H1 (cell line): ENCODE data around the gene BACE2. TPM values are rescaled to one million over a fixed set of nuclear protein-coding genes. Genes with fewer than 3 reads are reported as not detected.

Source experiments
- CTCF ChIA-PET: fragments of 300-600 bp; sonication (Branson Sonifier 250); formaldehyde crosslinking; loops from one replicate; lab custom pipeline; 2021; ENCODE audit not compliant: partially characterized antibody; lab: Charles Lee
- POLR2A ChIA-PET: fragments of 300-600 bp; sonication (Branson Sonifier 250); formaldehyde crosslinking; loops from one replicate; lab custom pipeline; 2021; ENCODE audit warnings: inconsistent platforms; ENCODE audit not compliant: partially characterized antibody; lab: Charles Lee
- DNase-seq, 2 experiments: peaks; one replicate each; pipeline versions ENCODE4 v3.0.0 to v3.0.0-alpha.2; 2010 to 2022; ENCODE audit warnings: low spot score in 2 of 2, low read depth in 1 of 2, mixed read lengths in 1 of 2
- FAIRE-seq: peaks from 2 replicates; lab custom pipeline; 2011; peaks lifted over from hg19 to GRCh38; lab: Jason Lieb, UNC
- H2AFZ ChIP-seq: 2 replicates; pipeline ENCODE4 v1.8.1; 2012; ENCODE audit warnings: low read length, inconsistent platforms
- H2AK5ac ChIP-seq: 2 replicates; pipeline ENCODE4 v1.6.1; 2013; ENCODE audit warnings: low read depth, low read length
- H2BK120ac ChIP-seq: replicated peaks from 2 replicates; pipeline ENCODE3; 2013; ENCODE audit warnings: low read depth, low read length, inconsistent platforms
- H2BK12ac ChIP-seq: 2 replicates; pipeline ENCODE4 v1.6.1; 2013; ENCODE audit warnings: low read depth, low read length
- H2BK15ac ChIP-seq: 2 replicates; pipeline ENCODE4 v1.6.1; 2013; ENCODE audit warnings: low read length
- H2BK20ac ChIP-seq: 2 replicates; pipeline ENCODE4 v1.6.1; 2013; ENCODE audit warnings: low read length
- H2BK5ac ChIP-seq: 2 replicates; pipeline ENCODE4 v1.6.1; 2013; ENCODE audit warnings: low read depth, low read length
- H3K14ac ChIP-seq: 2 replicates; pipeline ENCODE4 v1.6.1; 2013; ENCODE audit warnings: inconsistent platforms; ENCODE audit not compliant: insufficient read length
- H3K18ac ChIP-seq: 2 replicates; pipeline ENCODE4 v1.6.1; 2013; ENCODE audit warnings: low read length; ENCODE audit errors: extremely low read depth
- H3K23ac ChIP-seq: 2 replicates; pipeline ENCODE4 v1.6.1; 2013; ENCODE audit warnings: inconsistent platforms; ENCODE audit not compliant: insufficient read length
- H3K23me2 ChIP-seq: 2 replicates; pipeline ENCODE4 v1.6.1; 2013; ENCODE audit warnings: low read depth, low read length
- H3K27ac ChIP-seq: 2 replicates; pipeline ENCODE4 v1.6.1; 2011; ENCODE audit warnings: low read depth, low read length, inconsistent platforms
- H3K27me3 ChIP-seq, 4 experiments: replicated peaks in 1 of 4; 1 replicate in 1 of 4; 2 replicates in 3 of 4; pipeline versions ENCODE4 v1.6.1 to v1.8.1; 2011 to 2013; ENCODE audit warnings: low read length in 3 of 4, mild to moderate bottlenecking in 3 of 4, inconsistent platforms in 2 of 4, mixed read lengths in 2 of 4, moderate library complexity in 1 of 4; ENCODE audit not compliant: control insufficient read depth in 3 of 4, insufficient read depth in 3 of 4; ENCODE audit errors: extremely low read depth in 1 of 4
- H3K36me3 ChIP-seq, 4 experiments: 2 replicates each; pipeline versions ENCODE4 v1.6.1 to v1.8.1; 2011 to 2013; ENCODE audit warnings: mild to moderate bottlenecking in 4 of 4, low read length in 3 of 4, moderate library complexity in 2 of 4, control low read depth in 1 of 4, inconsistent platforms in 1 of 4; ENCODE audit not compliant: insufficient read depth in 4 of 4, control insufficient read depth in 2 of 4
- H3K4ac ChIP-seq: replicated peaks from 2 replicates; pipeline ENCODE3; 2013; ENCODE audit warnings: low read length, low read depth, mixed read lengths, inconsistent platforms; ENCODE audit not compliant: insufficient read length
- H3K4me1 ChIP-seq, 4 experiments: replicated peaks in 1 of 4; 1 replicate in 1 of 4; 2 replicates in 3 of 4; pipeline versions ENCODE4 v1.6.1 to v1.8.1; 2011 to 2013; ENCODE audit warnings: low read length in 3 of 4, inconsistent platforms in 2 of 4, mixed read lengths in 1 of 4; ENCODE audit not compliant: insufficient read depth in 4 of 4, control insufficient read depth in 3 of 4
- H3K4me2 ChIP-seq, 2 experiments: 2 replicates each; pipeline versions ENCODE4 v1.6.1 to v1.8.1; 2011 to 2013; ENCODE audit warnings: low read depth in 2 of 2, low read length in 2 of 2, control low read depth in 1 of 2, inconsistent platforms in 1 of 2, mild to moderate bottlenecking in 1 of 2; ENCODE audit not compliant: insufficient read depth in 1 of 2
- H3K4me3 ChIP-seq, 4 experiments: fragments of 200-600, 300-600 bp in 1 of 4; sonication (generic), shearing (Covaris generic), sonication (Bioruptor Twin) in 1 of 4; 2 replicates each; pipeline versions ENCODE4 v1.5.1 to v1.8.1; 2011 to 2016; ENCODE audit warnings: low read length in 4 of 4, low read depth in 3 of 4, control low read depth in 2 of 4, inconsistent platforms in 2 of 4, mild to moderate bottlenecking in 2 of 4, mixed read lengths in 1 of 4, moderate library complexity in 1 of 4; ENCODE audit not compliant: insufficient read depth in 2 of 4; ENCODE audit errors: extremely low read depth in 1 of 4
- H3K56ac ChIP-seq: replicated peaks from 2 replicates; pipeline ENCODE3; 2013; ENCODE audit warnings: low read depth, mild to moderate bottlenecking, mixed read lengths, low read length, inconsistent platforms; ENCODE audit not compliant: insufficient read length
- H3K79me1 ChIP-seq: 2 replicates; pipeline ENCODE4 v1.6.1; 2013; ENCODE audit warnings: low read depth, low read length, control low read depth
- H3K79me2 ChIP-seq, 2 experiments: 2 replicates each; pipeline versions ENCODE4 v1.6.1 to v1.8.1; 2012 to 2013; ENCODE audit warnings: low read length in 2 of 2, mild to moderate bottlenecking in 2 of 2, inconsistent platforms in 1 of 2; ENCODE audit not compliant: insufficient read depth in 2 of 2, control insufficient read depth in 1 of 2
- H3K9ac ChIP-seq, 4 experiments: replicated peaks in 1 of 4; 1 replicate in 1 of 4; 2 replicates in 3 of 4; pipeline versions ENCODE4 v1.6.1 to v1.8.1; 2011 to 2013; ENCODE audit warnings: low read depth in 3 of 4, low read length in 3 of 4, control low read depth in 2 of 4, mild to moderate bottlenecking in 2 of 4, moderate library complexity in 2 of 4, inconsistent platforms in 1 of 4; ENCODE audit errors: extremely low read depth in 1 of 4
- H3K9me3 ChIP-seq, 2 experiments: 2 replicates each; pipeline versions ENCODE4 v1.6.1 to v1.8.1; 2012 to 2013; ENCODE audit warnings: mild to moderate bottlenecking in 2 of 2, moderate library complexity in 2 of 2, control low read depth in 1 of 2, inconsistent platforms in 1 of 2, low read depth in 1 of 2, low read length in 1 of 2, mixed read lengths in 1 of 2; ENCODE audit not compliant: insufficient read depth in 2 of 2
- H4K20me1 ChIP-seq, 2 experiments: replicated peaks in 1 of 2; 2 replicates each; pipeline versions ENCODE3 to v1.8.1; 2011 to 2013; ENCODE audit warnings: inconsistent platforms in 2 of 2, low read length in 2 of 2, mild to moderate bottlenecking in 1 of 2; ENCODE audit not compliant: insufficient read depth in 2 of 2, control insufficient read depth in 1 of 2
- H4K5ac ChIP-seq: 2 replicates; pipeline ENCODE4 v1.6.1; 2013; ENCODE audit warnings: low read length, low read depth, mixed read lengths, inconsistent platforms; ENCODE audit not compliant: insufficient read length
- H4K8ac ChIP-seq: 2 replicates; pipeline ENCODE4 v1.8.0; 2013; ENCODE audit warnings: mild to moderate bottlenecking, moderate library complexity, low read length, inconsistent platforms; ENCODE audit not compliant: insufficient read depth; ENCODE audit errors: extremely low read depth
- H4K91ac ChIP-seq: replicated peaks from 2 replicates; pipeline ENCODE3; 2013; ENCODE audit warnings: low read length, mixed read lengths, inconsistent platforms; ENCODE audit not compliant: insufficient read length
- CBX5 ChIP-seq: fragments of 300-800, 300-1000 bp; sonication (generic); IDR thresholded peaks from 2 replicates; pipeline ENCODE4 v1.7.1; 2016; ENCODE audit warnings: antibody characterized with exemption, low read length, low read depth
- HDAC6 ChIP-seq: IDR thresholded peaks from one replicate; pipeline ENCODE4 v1.7.1; 2012; ENCODE audit warnings: low read depth, mild to moderate bottlenecking, inconsistent platforms, low read length, moderate library complexity
- JUND ChIP-seq: IDR thresholded peaks from 2 replicates; pipeline ENCODE4 v1.6.1; 2011; ENCODE audit warnings: mild to moderate bottlenecking, improper control_type of control experiment, low read length
- KDM4A ChIP-seq: IDR thresholded peaks from one replicate; pipeline ENCODE4 v1.7.1; 2012; ENCODE audit warnings: low read depth, mild to moderate bottlenecking, moderate library complexity, low read length, inconsistent platforms; ENCODE audit not compliant: severe bottlenecking
- NRF1 ChIP-seq: IDR thresholded peaks from 2 replicates; pipeline ENCODE4 v1.6.1; 2011; ENCODE audit warnings: mild to moderate bottlenecking, low read depth, low read length, improper control_type of control experiment
- RBBP5 ChIP-seq: IDR thresholded peaks from 2 replicates; pipeline ENCODE4 v1.7.1; 2012; ENCODE audit warnings: low read depth, mild to moderate bottlenecking, inconsistent platforms, low read length, moderate library complexity, borderline replicate concordance
- RFX5 ChIP-seq: IDR thresholded peaks from 2 replicates; pipeline ENCODE4 v1.6.1; 2011; ENCODE audit warnings: low read depth, low read length, improper control_type of control experiment, borderline replicate concordance
- SAP30 ChIP-seq: fragments of 300-600 bp; sonication (generic); IDR thresholded peaks from 2 replicates; pipeline ENCODE4 v1.7.1; 2012; ENCODE audit warnings: low read length, moderate library complexity, mild to moderate bottlenecking, inconsistent platforms; ENCODE audit not compliant: insufficient read depth, insufficient replicate concordance
- SP1 ChIP-seq: IDR thresholded peaks from 2 replicates; pipeline ENCODE4 v1.6.1; 2011; ENCODE audit warnings: low read depth, low read length
- SP4 ChIP-seq: IDR thresholded peaks from 2 replicates; pipeline ENCODE4 v1.6.1; 2012; ENCODE audit warnings: low read length, inconsistent platforms
- TAF7 ChIP-seq: optimal IDR thresholded peaks from 2 replicates; pipeline ENCODE3; 2011; ENCODE audit warnings: low read depth, mild to moderate bottlenecking, inconsistent platforms, low read length, moderate library complexity, borderline replicate concordance
- WGBS, 2 experiments: shearing (Covaris generic) in 1 of 2; methylation state at CpG; one replicate each; pipeline versions ENCODE4 v1.1.6 to v1.1.7; 2013 to 2015; ENCODE audit warnings: low lambda C conversion rate in 2 of 2, mixed read lengths in 2 of 2, inconsistent platforms in 1 of 2, low coverage in 1 of 2, missing lambda C conversion rate in 1 of 2; ENCODE audit not compliant: insufficient replicate concordance in 2 of 2, insufficient coverage in 1 of 2, insufficient read length in 1 of 2; ENCODE audit errors: extremely low coverage in 1 of 2, missing lambda C conversion rate in 1 of 2; 5-methylcytosine and 5-hydroxymethylcytosine counted together
- polyA plus RNA-seq, 7 experiments: library from polyadenylated mRNA; depleted of rRNA in 3 of 7; stranded (reverse) in 5 of 7; unstranded in 2 of 7; fragments of >200 nt in 5 of 7; fragments of 200-250 nt in 2 of 7; gene quantifications; 1 replicate in 5 of 7; 2 replicates in 1 of 7; 4 replicates in 1 of 7; pipeline versions ENCODE4 v1.2.1 to v1.2.3, GENCODE V29; 2011 to 2013; ENCODE audit warnings: missing spikeins in 2 of 7, mixed read lengths in 2 of 7
- total RNA-seq: library from RNA; stranded (reverse); fragmentation: NEBNext Ultra II Directional; extraction: Animal tissue kit (Norgen Biotek cat#: 25700); gene quantifications from 2 replicates; pipeline ENCODE4 v1.2.1, GENCODE V29; 2021
- TF ChIP-seq, protein P1 (sequence below): IDR thresholded peaks from 2 replicates; pipeline ENCODE4 v1.6.1; 2012; ENCODE audit warnings: inconsistent platforms

BACE2 gene
- total and polyA plus RNA-seq, 2 of the 8 experiments (the other 6 are each of a cell fraction or from before 2014, with no cell fraction given): 8.1 to 10.9 TPM

DNA sequence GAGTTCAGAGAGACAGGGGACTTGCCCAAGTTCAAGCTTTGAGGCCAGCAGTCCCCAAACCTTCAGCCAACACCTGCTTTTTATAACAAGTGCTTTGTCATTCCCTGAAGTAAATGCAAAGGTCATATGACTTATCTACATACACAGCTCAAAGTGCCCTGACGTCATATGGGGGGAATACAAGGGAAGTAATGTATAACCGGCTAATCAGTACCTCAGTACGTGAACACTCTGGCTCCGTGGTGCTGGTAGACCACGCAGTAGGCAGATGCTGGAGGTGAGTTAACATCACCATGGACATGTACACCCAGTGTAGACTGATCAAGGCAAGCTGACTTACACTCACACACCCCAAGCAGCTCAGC lies 60.0 kb downstream of the BACE2 start:
- FAIRE-seq: no peak
- 93% methylated on average over 5 of the region's 5 CpGs; no CpG with 5 or more reads in 1 of the 2 experiments for WGBS, 2 experiments
- POLR2A ChIA-PET: no interaction called here
- TF ChIP-seq TAF7: no peak
- no peak for TF ChIP-seq RFX5
- TF ChIP-seq, protein P1, sequence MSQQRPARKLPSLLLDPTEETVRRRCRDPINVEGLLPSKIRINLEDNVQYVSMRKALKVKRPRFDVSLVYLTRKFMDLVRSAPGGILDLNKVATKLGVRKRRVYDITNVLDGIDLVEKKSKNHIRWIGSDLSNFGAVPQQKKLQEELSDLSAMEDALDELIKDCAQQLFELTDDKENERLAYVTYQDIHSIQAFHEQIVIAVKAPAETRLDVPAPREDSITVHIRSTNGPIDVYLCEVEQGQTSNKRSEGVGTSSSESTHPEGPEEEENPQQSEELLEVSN: no peak
- TF ChIP-seq SP1: no peak
- no peak for TF ChIP-seq NRF1
- no peak for TF ChIP-seq CBX5
- no peak for TF ChIP-seq HDAC6
- TF ChIP-seq SP4: no peak
- TF ChIP-seq SAP30: no peak
- TF ChIP-seq JUND: no peak
- no peak for TF ChIP-seq RBBP5
- no peak for TF ChIP-seq KDM4A

More for the DNA sequence above, 60.0 kb downstream of the BACE2 start:
- H3K4me1 ChIP-seq: no peaks in the 10 kb centered on the region
- H4K91ac ChIP-seq: no peak overlapping the region
- no peak overlapping the region for H2BK12ac ChIP-seq
- H2BK15ac ChIP-seq: no peak overlapping the region
- H4K5ac ChIP-seq: no peak overlapping the region
- H3K56ac ChIP-seq: no peak overlapping the region
- H3K4ac ChIP-seq: no peak overlapping the region
- H2BK120ac ChIP-seq: no peak overlapping the region
- H3K9ac ChIP-seq: no peak overlapping the region
- no peak for DNase-seq
- no peaks in the 10 kb centered on the region for H3K27me3 ChIP-seq
- no peak overlapping the region for H3K4me2 ChIP-seq
- H2AFZ ChIP-seq: no peak overlapping the region
- H3K36me3 ChIP-seq: no peaks in the 10 kb centered on the region
- H3K4me3 ChIP-seq: no peak overlapping the region
- no peaks in the 10 kb centered on the region for H3K79me2 ChIP-seq
- H4K8ac ChIP-seq: no peak overlapping the region
- CTCF ChIA-PET: interaction anchor here (0.7 to 1.4 kb wide), 2 partner anchors 94 to 131 kb away, joined by 3 read pairs; no protein-coding TSS in a partner anchor
- no peaks in the 10 kb centered on the region for H4K20me1 ChIP-seq
- H2BK5ac ChIP-seq: no peak overlapping the region
- H2BK20ac ChIP-seq: no peak overlapping the region
- no peak overlapping the region for H3K27ac ChIP-seq
- no peaks in the 10 kb centered on the region for H3K79me1 ChIP-seq
- H3K23ac ChIP-seq: no peak overlapping the region
- H3K9me3 ChIP-seq: no peaks in the 10 kb centered on the region
- H3K18ac ChIP-seq: no peak overlapping the region
- no peak overlapping the region for H2AK5ac ChIP-seq
- H3K14ac ChIP-seq: no peak overlapping the region
- H3K23me2 ChIP-seq: no peaks in the 10 kb centered on the region
